BJ (cell line): ENCODE data around the gene CXXC4. TPM values are rescaled to one million over a fixed set of nuclear protein-coding genes. Genes with fewer than 3 reads are reported as not detected.

Source experiments
- CTCF ChIA-PET: fragments of 350-600 bp; formaldehyde crosslinking; extraction: SDS; loops from one replicate; lab custom pipeline; 2021; ENCODE audit warnings: antibody characterized with exemption, inconsistent platforms; lab: Yijun Ruan, JAX
- POLR2A ChIA-PET: fragments of 300-600 bp; sonication (Branson Sonifier 250); formaldehyde crosslinking; extraction: SDS; loops from one replicate; lab custom pipeline; 2021; ENCODE audit warnings: antibody characterized with exemption; lab: Charles Lee
- DNase-seq: peaks from one replicate; pipeline ENCODE4 v3.0.0-alpha.2; 2011; ENCODE audit warnings: low read depth
- H3K27me3 ChIP-seq: 2 replicates; pipeline ENCODE4 v1.6.0; 2011; ENCODE audit warnings: low read length; ENCODE audit not compliant: control insufficient read depth, insufficient read depth
- H3K36me3 ChIP-seq: 2 replicates; pipeline ENCODE4 v1.5.1; 2011; ENCODE audit warnings: low read length; ENCODE audit not compliant: control insufficient read depth, insufficient read depth
- H3K4me3 ChIP-seq: 2 replicates; pipeline ENCODE4 v1.5.1; 2011; ENCODE audit warnings: low read depth, mild to moderate bottlenecking, control low read depth, low read length
- polyA minus RNA-seq: library from RNA; depleted of rRNA, polyadenylated mRNA; stranded (reverse); fragments of >200 nt; gene quantifications from 2 replicates; pipeline ENCODE4 v1.2.3, GENCODE V29; 2011; rRNA and poly(A)+ RNA removed
- polyA plus RNA-seq: library from polyadenylated mRNA; depleted of rRNA; stranded (reverse); fragments of >200 nt; gene quantifications from 2 replicates; pipeline ENCODE4 v1.2.3, GENCODE V29; 2011; rRNA removed
- TF ChIP-seq, protein P1 (sequence below): IDR thresholded peaks from 2 replicates; pipeline ENCODE4 v1.5.1; 2011; ENCODE audit warnings: low read depth, mild to moderate bottlenecking, control low read depth, inconsistent platforms, low read length, moderate library complexity; ENCODE audit not compliant: insufficient read depth

The CXXC4 gene
- polyA plus RNA-seq (not detected in 2 replicates), polyA minus RNA-seq (not detected in 2 replicates)

DNA sequence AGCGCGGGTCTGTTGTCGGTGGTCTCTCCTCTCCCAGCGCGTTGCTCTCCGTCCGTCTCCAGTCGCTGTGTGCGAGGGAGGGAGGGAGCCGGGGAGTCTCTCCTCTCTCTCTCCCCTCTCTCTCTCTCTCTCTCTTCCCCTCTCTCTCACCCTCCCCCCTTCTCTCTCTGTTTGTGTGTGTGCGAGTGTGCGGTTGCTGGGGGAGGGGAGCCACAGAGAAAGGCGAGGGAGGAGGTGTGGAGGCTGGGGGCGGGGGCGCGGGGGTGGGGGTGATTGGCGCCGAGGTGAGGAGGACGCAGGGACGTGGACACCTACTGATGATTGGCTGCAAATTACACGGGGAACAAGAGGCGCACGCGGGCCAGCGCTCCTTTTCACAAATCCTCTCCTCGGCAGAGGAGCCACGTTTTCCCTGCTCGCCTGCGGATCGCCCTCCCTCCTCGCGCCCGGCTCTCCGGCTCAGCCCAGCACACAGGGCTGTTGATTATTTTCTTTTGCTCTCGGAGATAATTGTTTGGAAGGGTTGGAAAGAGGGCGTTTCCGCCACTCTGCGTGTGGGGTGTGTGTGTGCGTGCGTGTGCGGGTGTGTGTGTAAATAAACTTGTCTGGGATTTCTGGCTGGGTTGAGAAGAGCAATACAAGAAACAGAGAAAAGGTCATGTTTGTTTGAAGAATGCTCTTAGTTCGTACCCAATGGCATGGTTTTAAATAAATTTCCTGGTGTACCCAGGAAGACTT, at the start of gene CXXC4:
TSS of gene CXXC4 (minus strand) at position 73 of the 738 bp plus-strand sequence. CDS start 3,092 bp downstream, outside the sequence.
- peak within 1 kb of the TSS; percentile 44 for H3K4me3 ChIP-seq
- CTCF ChIA-PET: no interaction called here
- H3K36me3 ChIP-seq: no peaks in the 10 kb centered on the region
- POLR2A ChIA-PET: no interaction called here
- peaks cover 6% of the 10 kb centered on the region; the same call in 1 of the 2 replicates for H3K27me3 ChIP-seq
- DNase-seq: no peak
- TF ChIP-seq, protein P1, sequence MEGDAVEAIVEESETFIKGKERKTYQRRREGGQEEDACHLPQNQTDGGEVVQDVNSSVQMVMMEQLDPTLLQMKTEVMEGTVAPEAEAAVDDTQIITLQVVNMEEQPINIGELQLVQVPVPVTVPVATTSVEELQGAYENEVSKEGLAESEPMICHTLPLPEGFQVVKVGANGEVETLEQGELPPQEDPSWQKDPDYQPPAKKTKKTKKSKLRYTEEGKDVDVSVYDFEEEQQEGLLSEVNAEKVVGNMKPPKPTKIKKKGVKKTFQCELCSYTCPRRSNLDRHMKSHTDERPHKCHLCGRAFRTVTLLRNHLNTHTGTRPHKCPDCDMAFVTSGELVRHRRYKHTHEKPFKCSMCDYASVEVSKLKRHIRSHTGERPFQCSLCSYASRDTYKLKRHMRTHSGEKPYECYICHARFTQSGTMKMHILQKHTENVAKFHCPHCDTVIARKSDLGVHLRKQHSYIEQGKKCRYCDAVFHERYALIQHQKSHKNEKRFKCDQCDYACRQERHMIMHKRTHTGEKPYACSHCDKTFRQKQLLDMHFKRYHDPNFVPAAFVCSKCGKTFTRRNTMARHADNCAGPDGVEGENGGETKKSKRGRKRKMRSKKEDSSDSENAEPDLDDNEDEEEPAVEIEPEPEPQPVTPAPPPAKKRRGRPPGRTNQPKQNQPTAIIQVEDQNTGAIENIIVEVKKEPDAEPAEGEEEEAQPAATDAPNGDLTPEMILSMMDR: no peak

DNA sequence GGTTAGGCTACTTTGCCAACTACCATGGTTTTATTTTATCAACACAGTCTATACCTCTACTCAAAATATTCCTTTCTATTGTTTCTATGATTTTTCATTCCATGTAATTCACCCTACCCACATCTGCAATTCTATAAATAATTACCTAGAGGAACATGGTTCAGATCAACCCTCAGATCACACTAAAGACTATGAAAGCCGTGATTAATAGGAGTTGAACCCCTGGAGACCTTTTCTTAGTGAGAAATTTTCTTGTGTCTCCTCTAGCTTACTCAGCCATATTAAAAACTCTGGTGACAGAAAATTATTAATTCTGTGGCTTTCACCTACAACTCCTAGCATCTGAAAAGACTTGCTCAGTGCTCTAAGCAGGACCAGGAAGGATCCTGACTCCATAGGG, 38.5 kb upstream of the CXXC4 start:
- TF ChIP-seq, protein P1: no peak
- DNase-seq: no peak
- no peak overlapping the region for H3K4me3 ChIP-seq
- H3K27me3 ChIP-seq: no peaks in the 10 kb centered on the region
- no peaks in the 10 kb centered on the region for H3K36me3 ChIP-seq
- CTCF ChIA-PET: no interaction called here
- POLR2A ChIA-PET: no interaction called here

DNA sequence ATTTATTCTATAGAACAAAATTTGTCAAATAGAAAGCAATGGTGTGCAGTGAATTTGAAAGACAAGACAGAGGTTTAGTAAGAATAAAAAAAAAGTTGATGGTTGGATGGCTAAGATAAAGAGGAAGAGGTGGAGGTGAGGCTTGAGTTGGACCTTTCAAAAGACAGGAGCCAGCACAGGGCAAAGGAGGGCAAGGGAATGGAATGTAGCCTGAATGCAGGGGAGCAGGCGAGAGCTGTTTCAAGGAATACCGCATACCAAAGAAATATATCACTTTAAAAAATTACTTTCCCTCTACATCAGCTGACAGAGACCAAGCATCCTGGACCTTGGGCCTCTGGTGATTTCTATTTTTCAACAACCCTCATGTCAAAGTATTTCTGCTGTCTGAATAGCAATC, 38.0 kb upstream of the CXXC4 start:
- ChIA-PET POLR2A (no interaction called here), CTCF (no interaction called here)
- Histone ChIP-seq H3K36me3 (no peaks in the 10 kb centered on the region), H3K27me3 (no peaks in the 10 kb centered on the region), H3K4me3 (no peak overlapping the region)
- TF ChIP-seq, protein P1: no peak
- no peak for DNase-seq

DNA sequence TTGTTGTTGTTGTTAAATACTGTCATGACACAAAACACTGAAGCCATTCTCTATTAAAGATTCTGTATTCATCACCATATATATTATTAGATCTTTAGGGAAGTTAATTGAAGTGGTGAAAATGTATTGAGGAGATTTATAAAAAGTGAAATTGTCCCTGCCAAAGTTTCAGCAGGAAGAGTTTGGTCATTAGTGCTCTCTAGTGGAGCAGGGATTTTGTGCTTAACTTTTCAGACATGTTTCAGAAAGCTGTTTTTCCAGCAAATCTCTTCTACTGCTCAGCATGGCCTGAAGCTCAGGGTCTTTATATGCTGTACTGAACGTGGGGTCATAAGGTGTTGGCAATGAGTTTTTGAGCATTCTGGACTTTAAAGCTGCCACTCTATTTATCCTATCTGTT, 36.7 kb upstream of the CXXC4 start:
- TF ChIP-seq, protein P1: no peak
- Histone ChIP-seq H3K36me3 (no peaks in the 10 kb centered on the region), H3K27me3 (no peaks in the 10 kb centered on the region), H3K4me3 (no peak overlapping the region)
- ChIA-PET CTCF (no interaction called here), POLR2A (no interaction called here)
- no peak for DNase-seq

DNA sequence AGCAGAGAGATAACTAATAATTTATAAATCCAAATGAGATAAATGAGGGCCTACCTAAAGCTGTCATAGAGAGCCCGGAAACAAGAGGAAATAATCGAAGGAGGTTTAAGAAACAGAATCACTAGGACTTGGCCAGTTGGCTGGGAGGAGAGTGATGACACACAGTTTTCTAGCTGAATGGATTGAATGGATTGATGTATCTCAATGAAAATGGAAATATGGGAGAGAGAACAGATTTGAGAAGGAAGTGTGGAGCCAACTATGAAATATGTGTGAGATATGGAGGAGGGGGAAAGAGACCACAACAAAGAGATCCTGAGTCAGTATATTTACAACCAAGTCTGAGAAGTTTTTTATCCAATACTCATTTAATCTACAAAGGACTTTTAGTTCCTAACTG, 35.7 kb upstream of the CXXC4 start:
- Histone ChIP-seq H3K36me3 (no peaks in the 10 kb centered on the region), H3K27me3 (no peaks in the 10 kb centered on the region), H3K4me3 (no peak overlapping the region)
- ChIA-PET POLR2A (no interaction called here), CTCF (no interaction called here)
- no peak for DNase-seq
- TF ChIP-seq, protein P1: no peak
